Amniotic stem cell (primary cell): ENCODE data around the gene PPP1R14D.

Source experiments
- DNase-seq: peaks from one replicate; lab custom pipeline; 2025; lab: John Stamatoyannopoulos, UW

PPP1R14D gene

DNA sequence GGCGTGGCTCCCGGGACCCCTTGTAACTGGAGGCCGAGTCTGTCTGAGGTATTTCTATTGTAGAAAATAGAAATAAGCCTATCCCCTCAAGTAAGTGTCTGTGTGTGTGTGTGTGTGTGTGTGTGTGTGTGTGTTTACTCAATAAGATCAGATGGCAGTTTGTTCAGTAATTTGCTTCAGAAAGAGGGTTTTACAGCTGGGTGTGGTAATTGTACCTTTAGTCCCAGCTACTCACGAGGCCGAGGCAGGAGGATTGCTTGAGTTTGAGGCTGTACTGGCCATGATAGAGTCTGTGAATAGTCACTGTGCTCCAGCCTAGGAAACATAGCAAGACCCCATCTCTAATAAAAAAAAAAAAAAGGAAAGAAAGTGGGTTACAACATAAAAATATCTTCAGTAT is 24.0 kb upstream of the PPP1R14D start:
- DNase-seq = no peak

GRCh38 chr15:40850576-40851112 is 22.1 kb upstream of the PPP1R14D start:
- DNase-seq = no peak

DNA sequence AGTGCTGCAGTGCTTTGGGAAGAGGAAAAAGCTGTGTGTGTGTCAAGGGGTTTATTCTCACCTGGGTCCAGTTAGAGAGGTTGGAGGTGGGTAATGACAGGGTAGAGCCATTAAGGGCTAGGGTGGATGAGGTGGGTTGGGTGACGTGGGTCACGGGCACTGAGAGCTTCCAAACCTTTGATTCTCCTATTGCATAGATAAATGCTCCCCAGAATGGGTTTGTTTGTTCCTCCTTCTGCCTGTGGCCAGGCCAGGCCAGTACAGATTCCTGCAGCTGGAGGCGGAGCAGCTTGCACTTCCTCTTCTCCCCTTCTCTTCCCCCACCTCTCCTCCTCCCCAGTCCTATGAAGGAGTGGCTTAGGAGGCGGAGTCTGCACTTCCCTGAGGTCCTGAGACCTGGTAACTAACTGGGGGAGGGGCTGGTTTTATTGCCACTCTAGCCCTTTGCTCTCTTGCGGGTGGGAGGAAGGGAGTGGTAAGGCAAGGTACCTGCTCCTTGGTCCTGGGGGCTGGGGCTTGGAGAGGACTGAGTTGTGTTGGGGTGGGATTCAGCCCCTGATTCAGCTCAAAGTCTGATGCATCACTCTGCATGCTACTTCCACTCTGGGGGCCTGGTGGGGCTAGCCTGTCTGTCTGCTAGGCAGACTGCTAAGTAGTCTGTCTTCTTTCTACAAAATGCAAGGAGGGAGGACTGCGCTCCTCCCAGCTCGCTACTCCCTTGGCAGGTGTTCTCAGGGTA is 18.9 kb upstream of the PPP1R14D start:
- DNase-seq = no peak

DNA sequence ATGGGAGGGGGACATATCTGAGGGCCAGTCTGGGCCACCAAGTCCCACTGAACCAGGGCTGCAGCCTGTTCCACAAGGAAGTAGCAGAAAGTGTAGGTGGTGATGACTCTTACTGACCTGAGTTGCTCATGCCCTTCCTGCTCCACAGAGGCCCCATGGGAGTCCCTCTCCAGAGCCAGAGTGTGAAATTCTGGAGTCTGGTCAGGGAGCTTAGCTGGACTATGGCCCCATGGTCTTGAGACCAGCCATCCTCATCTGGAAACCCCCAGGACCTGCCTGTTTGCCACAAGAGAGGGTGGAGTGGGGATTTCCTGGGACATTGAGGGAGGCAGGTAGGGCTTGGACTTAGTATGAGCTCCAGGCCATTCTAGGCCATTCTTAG is 18.3 kb upstream of the PPP1R14D start:
- DNase-seq = no peak

- no peak for DNase-seq
Measured at GRCh38 chr15:40845511-40846284, 17.2 kb upstream of the PPP1R14D start.

DNA sequence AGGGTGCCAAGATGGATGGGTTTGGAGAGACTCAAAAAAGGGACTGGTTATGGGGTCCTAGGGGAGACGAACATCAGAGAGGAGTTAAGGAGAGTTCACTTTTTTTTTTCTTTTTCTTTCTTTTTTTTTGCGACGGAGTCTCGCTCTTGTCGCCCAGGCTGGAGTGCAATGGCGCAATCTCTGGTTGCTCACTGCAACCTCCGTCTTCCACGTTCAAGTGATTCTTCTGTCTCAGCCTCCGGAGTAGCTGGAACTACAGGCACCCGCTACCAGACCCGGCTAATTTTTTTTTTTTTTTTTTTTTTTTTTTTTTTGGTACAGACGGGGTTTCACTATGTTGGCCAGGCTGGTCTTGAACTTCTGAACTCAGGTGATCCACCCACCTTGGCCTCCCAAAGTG is 16.5 kb upstream of the PPP1R14D start:
- DNase-seq = no peak

DNA sequence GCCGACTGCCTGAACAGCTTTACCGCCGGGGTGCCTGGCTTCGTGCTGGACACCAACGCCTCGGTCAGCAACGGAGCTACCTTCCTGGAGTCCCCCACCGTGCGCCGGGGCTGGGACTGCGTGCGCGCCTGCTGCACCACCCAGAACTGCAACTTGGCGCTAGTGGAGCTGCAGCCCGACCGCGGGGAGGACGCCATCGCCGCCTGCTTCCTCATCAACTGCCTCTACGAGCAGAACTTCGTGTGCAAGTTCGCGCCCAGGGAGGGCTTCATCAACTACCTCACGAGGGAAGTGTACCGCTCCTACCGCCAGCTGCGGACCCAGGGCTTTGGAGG is 16.2 kb upstream of the PPP1R14D start:
- no peak for DNase-seq

DNA sequence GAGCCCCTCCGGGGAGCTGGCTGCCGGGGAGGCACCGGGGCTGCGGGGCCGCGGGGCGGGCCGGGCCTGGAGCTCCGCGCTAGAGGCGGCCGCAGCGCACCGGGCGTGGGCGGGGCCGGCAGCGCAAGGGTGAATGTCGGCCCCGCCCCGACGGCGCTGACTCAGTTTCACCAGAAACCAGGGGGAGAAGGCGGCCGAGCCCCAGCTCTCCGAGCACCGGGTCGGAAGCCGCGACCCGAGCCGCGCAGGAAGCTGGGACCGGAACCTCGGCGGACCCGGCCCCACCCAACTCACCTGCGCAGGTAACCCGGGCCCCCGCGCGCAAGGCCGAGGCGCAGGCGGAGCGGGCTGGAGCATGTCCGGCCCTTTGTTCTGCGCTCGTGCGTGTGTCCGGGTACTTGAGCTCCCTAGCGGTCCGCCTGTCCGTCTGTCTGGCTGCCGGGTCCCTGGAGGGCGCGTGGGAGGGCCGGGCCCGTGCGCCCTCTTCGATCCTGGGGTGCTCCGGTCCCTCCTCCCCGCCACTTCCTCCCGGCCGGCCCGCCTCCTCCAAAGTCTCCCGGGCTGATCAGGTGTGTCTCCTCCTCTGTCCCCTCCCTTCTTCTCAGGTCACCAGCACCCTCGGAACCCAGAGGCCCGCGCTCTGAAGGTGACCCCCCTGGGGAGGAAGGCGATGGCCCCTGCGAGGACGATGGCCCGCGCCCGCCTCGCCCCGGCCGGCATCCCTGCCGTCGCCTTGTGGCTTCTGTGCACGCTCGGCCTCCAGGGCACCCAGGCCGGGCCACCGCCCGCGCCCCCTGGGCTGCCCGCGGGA is 15.6 kb upstream of the PPP1R14D start, which contains the start of gene SPINT1:
TSS of gene SPINT1 (plus strand) at position 164 of the 811 bp plus-strand sequence. CDS start at position 671, 507 bp downstream.
- no peak for DNase-seq

DNA sequence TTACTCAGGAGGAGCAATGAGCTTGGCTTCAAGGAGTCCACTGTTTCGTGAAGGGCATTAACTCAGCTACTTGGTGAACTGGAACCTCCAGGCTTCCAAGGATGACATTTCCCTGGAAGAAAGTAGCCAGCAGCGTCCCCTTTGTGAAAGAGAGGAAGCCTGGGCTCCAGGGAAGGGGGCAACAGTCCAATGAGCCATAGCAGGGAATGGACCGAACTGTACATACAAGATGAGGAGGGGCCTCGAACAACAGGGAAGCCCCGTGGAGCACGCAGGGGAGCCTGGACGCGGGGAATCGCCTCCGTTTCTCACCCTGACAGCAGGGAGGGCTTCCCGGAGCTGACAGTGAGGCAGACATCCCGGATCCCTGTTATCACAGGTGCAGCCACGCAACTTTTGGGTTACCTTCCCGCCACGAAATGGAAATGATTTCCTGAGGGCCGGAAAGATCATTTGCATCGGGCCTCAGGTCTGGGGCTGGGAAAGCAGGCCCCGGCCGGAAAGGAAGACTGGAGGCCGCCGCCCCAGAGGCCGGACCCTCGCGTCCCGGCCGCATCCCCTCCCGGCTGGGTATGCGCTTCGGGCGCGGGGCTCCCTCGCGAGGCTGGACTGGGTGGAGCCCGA is 14.9 kb upstream of the PPP1R14D start:
- DNase-seq = no peak

- no peak for DNase-seq
Measured at GRCh38 chr15:40841741-40842140, 13.2 kb upstream of the PPP1R14D start.

DNA sequence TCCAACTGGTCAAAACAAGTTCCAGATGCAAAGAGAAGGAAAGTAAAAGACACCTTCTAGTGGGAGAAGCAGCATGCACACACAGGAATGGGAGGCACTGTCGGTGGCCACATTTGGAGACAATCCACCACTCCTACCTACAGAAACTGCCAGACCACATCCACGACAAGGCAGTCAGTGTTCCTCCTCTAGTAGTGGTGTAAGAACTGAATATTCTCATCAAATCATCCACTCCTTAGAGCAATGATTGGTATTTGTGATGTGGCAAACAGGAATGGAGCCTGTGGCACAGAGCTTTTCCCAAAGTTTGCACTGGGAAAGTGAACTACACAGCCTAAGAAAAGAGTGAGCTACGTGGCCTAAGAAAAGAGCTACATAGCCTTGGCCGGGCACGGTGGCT is 10.2 kb upstream of the PPP1R14D start:
- DNase-seq = no peak

- no peak for DNase-seq
Measured at GRCh38 chr15:40836020-40836419, 7.5 kb upstream of the PPP1R14D start.

- DNase-seq = no peak
Measured at GRCh38 chr15:40832903-40833302, 4.4 kb upstream of the PPP1R14D start.

GRCh38 chr15:40831861-40832260 is 3.4 kb upstream of the PPP1R14D start:
- DNase-seq = no peak

GRCh38 chr15:40830884-40831283 is 2.4 kb upstream of the PPP1R14D start:
- no peak for DNase-seq

- DNase-seq = no peak
Measured at GRCh38 chr15:40829115-40829514, 607 bp upstream of the PPP1R14D start.

DNA sequence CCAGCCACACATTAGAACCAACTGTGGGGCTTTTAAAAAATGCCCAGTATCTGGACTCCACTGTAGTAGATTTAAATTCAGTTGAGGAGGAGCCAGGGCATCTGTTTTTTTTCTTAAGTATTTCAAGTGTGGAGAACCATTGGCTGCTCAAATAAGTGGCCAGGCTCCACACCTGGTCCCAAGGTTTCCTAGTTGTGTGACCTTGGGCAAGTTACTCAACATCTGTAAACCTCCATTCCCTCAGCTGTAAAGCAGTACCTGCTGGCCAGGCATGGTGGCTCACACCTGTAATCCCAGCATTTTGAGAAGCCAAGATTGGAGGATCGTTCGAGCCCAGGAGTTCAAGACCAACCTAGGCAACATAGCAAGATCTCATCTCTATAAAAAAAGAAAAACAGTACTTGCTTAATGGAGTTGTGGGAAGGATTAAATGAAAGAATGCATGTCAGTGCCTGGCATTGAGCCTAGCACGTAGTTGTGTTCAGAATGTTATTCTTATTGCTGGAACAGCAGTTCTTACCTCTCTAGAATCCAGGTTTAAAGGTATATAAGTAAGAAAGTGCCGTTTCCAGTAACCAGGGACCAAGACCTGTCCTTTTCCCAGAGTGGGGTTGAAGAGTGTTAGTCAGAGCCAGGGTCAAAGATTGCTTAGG is 2.0 kb downstream of the PPP1R14D start:
- no peak for DNase-seq

GRCh38 chr15:40825661-40826422 is 2.7 kb downstream of the PPP1R14D start:
- no peak for DNase-seq

DNA sequence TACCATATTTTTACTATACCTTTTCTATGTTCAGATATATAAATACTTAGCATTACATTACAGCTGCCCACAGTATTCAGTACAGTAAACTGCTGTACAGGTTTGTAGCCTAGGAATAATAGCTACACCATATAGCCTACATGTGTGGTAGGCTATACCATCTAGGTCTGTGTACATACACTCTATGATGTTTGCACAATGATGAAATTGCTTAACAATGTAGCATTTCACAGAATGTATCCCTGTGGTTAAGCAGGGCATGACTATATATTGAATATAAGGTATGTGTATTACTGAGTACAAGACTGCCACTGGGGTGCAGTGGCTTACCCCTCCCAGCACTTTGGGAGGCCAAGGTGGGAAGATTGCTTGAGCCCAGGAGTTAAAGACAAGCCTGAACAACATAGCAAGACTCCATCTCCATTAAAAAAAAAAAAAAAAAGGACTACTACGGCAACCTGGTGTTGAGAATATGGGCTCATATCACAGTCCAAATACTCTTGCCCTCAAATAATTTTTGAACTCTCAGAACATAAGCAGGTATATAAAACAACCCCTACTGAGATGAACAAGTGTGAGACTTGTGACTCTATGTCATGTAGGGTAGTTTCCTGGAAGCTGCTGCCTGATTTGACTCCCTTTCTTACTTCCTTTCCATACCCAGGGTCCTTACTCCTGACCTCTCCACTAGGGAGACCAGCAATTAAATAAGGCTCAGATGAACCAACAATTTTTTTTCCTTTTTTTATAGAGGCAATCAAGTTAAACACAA is 4.8 kb downstream of the PPP1R14D start:
- DNase-seq = no peak

DNA sequence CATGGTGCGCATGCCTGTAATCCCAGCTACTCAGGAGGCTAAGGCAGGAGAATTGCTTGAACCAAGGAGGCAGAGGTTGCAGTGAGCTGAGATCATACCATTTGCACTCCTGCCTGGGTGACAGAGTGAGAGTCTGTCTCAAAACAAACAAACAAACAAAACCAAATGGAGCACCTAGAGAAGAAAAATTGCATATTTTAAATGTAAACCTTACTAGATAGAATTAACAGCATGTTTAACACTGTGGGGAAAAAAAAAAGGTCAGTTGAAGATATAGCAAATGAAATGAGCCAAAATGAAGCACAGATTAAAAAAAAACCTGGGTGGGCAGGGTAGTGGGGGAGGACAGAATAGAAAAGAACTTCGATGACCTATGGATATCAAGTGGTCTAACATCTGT is 7.3 kb downstream of the PPP1R14D start:
- DNase-seq = no peak
